ENCODE results near the gene PTPRF. TPM values are rescaled to one million over a fixed set of nuclear protein-coding genes. Genes with fewer than 3 reads are reported as not detected.

The PTPRF gene
- polyA plus RNA-seq, 1 experiment = 68.3 TPM

- Histone ChIP-seq H3K27ac (ENCODE audit: low read depth, low read length) (no peak overlapping the region), H3K27me3 (ENCODE audit: control insufficient read depth, insufficient read depth, low read length) (no peaks in the 10 kb centered on the region), H3K4me3 (ENCODE audit: low read depth, low read length) (no peak overlapping the region), H3K9me3 (ENCODE audit: control insufficient read depth, insufficient read depth, low read length) (no peaks in the 10 kb centered on the region; the same call in 1 of the 2 replicates)
- TF ChIP-seq CTCF (IDR thresholded peaks at IDR 0.05; ENCODE audit: low read depth, low read length) = no peak
- CTCF ChIA-PET = no interaction called here
- POLR2A ChIA-PET = interaction anchor here (0.6 kb wide), 1 partner anchor 32 kb away, joined by 3 read pairs; no protein-coding TSS in a partner anchor
- DNase-seq (ENCODE audit: low read depth, low spot score) = no peak
Observed at GRCh38 chr1:43604192-43604591, 73.5 kb downstream of the PTPRF start.

- ChIA-PET CTCF (no interaction called here), POLR2A (no interaction called here)
- Histone ChIP-seq H3K9me3 (ENCODE audit: control insufficient read depth, insufficient read depth, low read length) (no peaks in the 10 kb centered on the region; the same call in 1 of the 2 replicates), H3K4me3 (ENCODE audit: low read depth, low read length) (no peak overlapping the region), H3K27ac (ENCODE audit: low read depth, low read length) (no peak overlapping the region), H3K27me3 (ENCODE audit: control insufficient read depth, insufficient read depth, low read length) (no peaks in the 10 kb centered on the region)
- TF ChIP-seq CTCF (IDR thresholded peaks at IDR 0.05; ENCODE audit: low read depth, low read length) = no peak
- DNase-seq (ENCODE audit: low read depth, low spot score) = no peak
Observed at GRCh38 chr1:43605157-43605556, 74.5 kb downstream of the PTPRF start.

GRCh38 chr1:43605766-43606165, 75.1 kb downstream of the PTPRF start:
- CTCF ChIA-PET = no interaction called here
- no peaks in the 10 kb centered on the region for H3K27me3 ChIP-seq (ENCODE audit: control insufficient read depth, insufficient read depth, low read length)
- DNase-seq (ENCODE audit: low read depth, low spot score) = no peak
- POLR2A ChIA-PET = no interaction called here
- no peak for TF ChIP-seq CTCF (IDR thresholded peaks at IDR 0.05; ENCODE audit: low read depth, low read length)
- no peaks in the 10 kb centered on the region; the same call in 1 of the 2 replicates for H3K9me3 ChIP-seq (ENCODE audit: control insufficient read depth, insufficient read depth, low read length)
- no peak overlapping the region for H3K4me3 ChIP-seq (ENCODE audit: low read depth, low read length)
- no peak overlapping the region for H3K27ac ChIP-seq (ENCODE audit: low read depth, low read length)

GRCh38 chr1:43606624-43607023, 75.9 kb downstream of the PTPRF start:
- Histone ChIP-seq H3K27ac (ENCODE audit: low read depth, low read length) (no peak overlapping the region), H3K4me3 (ENCODE audit: low read depth, low read length) (no peak overlapping the region), H3K9me3 (ENCODE audit: control insufficient read depth, insufficient read depth, low read length) (no peaks in the 10 kb centered on the region; the same call in 1 of the 2 replicates), H3K27me3 (ENCODE audit: control insufficient read depth, insufficient read depth, low read length) (no peaks in the 10 kb centered on the region)
- CTCF ChIA-PET = no interaction called here
- TF ChIP-seq CTCF (IDR thresholded peaks at IDR 0.05; ENCODE audit: low read depth, low read length) = no peak
- no peak for DNase-seq (ENCODE audit: low read depth, low spot score)
- POLR2A ChIA-PET = no interaction called here

GRCh38 chr1:43608827-43609226, 78.1 kb downstream of the PTPRF start:
- ChIA-PET POLR2A (no interaction called here), CTCF (no interaction called here)
- Histone ChIP-seq H3K27ac (ENCODE audit: low read depth, low read length) (no peak overlapping the region), H3K27me3 (ENCODE audit: control insufficient read depth, insufficient read depth, low read length) (no peaks in the 10 kb centered on the region), H3K9me3 (ENCODE audit: control insufficient read depth, insufficient read depth, low read length) (no peaks in the 10 kb centered on the region; the same call in 1 of the 2 replicates), H3K4me3 (ENCODE audit: low read depth, low read length) (no peak overlapping the region)
- no peak for TF ChIP-seq CTCF (IDR thresholded peaks at IDR 0.05; ENCODE audit: low read depth, low read length)
- no peak for DNase-seq (ENCODE audit: low read depth, low spot score)

All from AG04450 (cell line).